Posterior cingulate gyrus (tissue), 11 donors: ENCODE results near the gene BMP6.
"Not testable (repeated sequence)": the region's sequence is repeated elsewhere in the genome, so short reads cannot be mapped to it uniquely, and the experiment has no call there.

Source experiments
- DNase-seq, 10 donors: peaks; one replicate each; pipeline versions ENCODE4 v3.0.0 to v3.0.0-alpha.2; 2020 to 2021; ENCODE audit warnings: mixed read lengths in 3 of 10
- intact Hi-C: fragments of 100-400 bp; cut with DNase I; formaldehyde crosslinking; loops from one replicate; pipeline ENCODE4 v1.15.1; 2023

Gene BMP6

GRCh38 chr6:7784706-7785105, 58.8 kb downstream of the BMP6 start:
- intact Hi-C loops, result no loop called here

GRCh38 chr6:7785243-7786035, 59.5 kb downstream of the BMP6 start:
- intact Hi-C loops, result no loop called here
- DNase-seq, result no peak

More at GRCh38 chr6:7784706-7785105, 58.8 kb downstream of the BMP6 start:
- no peak for DNase-seq

- intact Hi-C loops, result no loop called here
- no peak for DNase-seq
Measured at GRCh38 chr6:7786214-7786661, 60.3 kb downstream of the BMP6 start.

GRCh38 chr6:7787137-7787608, 61.3 kb downstream of the BMP6 start:
- intact Hi-C loops, result no loop called here
- peak in 2 of 10 donors; percentile 7 to 10 for DNase-seq

GRCh38 chr6:7787731-7788130, 61.8 kb downstream of the BMP6 start:
- DNase-seq, result no peak
- intact Hi-C loops, result no loop called here

- intact Hi-C loops, result no loop called here
Measured at GRCh38 chr6:7794509-7794908, 68.6 kb downstream of the BMP6 start.

GRCh38 chr6:7797386-7797785, 71.5 kb downstream of the BMP6 start:
- DNase-seq, result no peak
- intact Hi-C loops, result no loop called here

More at GRCh38 chr6:7794509-7794908, 68.6 kb downstream of the BMP6 start:
- DNase-seq, result no peak

- DNase-seq, result no peak
- intact Hi-C loops, result no loop called here
Measured at GRCh38 chr6:7798751-7799150, 72.9 kb downstream of the BMP6 start.

GRCh38 chr6:7802662-7803061, 76.8 kb downstream of the BMP6 start:
- DNase-seq, result no peak
- intact Hi-C loops, result no loop called here

- intact Hi-C loops, result no loop called here
- no peak for DNase-seq
Measured at GRCh38 chr6:7803214-7803613, 77.3 kb downstream of the BMP6 start.

GRCh38 chr6:7805078-7805849, 79.4 kb downstream of the BMP6 start:
- intact Hi-C loops, result no loop called here
- no peak for DNase-seq

GRCh38 chr6:7805850-7806214, 79.9 kb downstream of the BMP6 start:
- intact Hi-C loops, result no loop called here
- no peak for DNase-seq

GRCh38 chr6:7806711-7807110, 80.8 kb downstream of the BMP6 start:
- intact Hi-C loops, result no loop called here
- no peak for DNase-seq

GRCh38 chr6:7809346-7809745, 83.4 kb downstream of the BMP6 start:
- no peak for DNase-seq
- intact Hi-C loops, result no loop called here

- no peak for DNase-seq
- intact Hi-C loops, result no loop called here
Measured at GRCh38 chr6:7811441-7811840, 85.5 kb downstream of the BMP6 start.

GRCh38 chr6:7812623-7813022, 86.7 kb downstream of the BMP6 start:
- DNase-seq, result no peak
- intact Hi-C loops, result no loop called here

- intact Hi-C loops, result no loop called here
- DNase-seq, result no peak
Measured at GRCh38 chr6:7813193-7813592, 87.3 kb downstream of the BMP6 start.

GRCh38 chr6:7813704-7814103, 87.8 kb downstream of the BMP6 start:
- intact Hi-C loops, result no loop called here
- DNase-seq, result no peak

- intact Hi-C loops, result no loop called here
Measured at GRCh38 chr6:7815716-7816115, 89.8 kb downstream of the BMP6 start.

GRCh38 chr6:7817184-7817583, 91.3 kb downstream of the BMP6 start:
- intact Hi-C loops, DNase-seq: not testable (repeated sequence)

More at GRCh38 chr6:7815716-7816115, 89.8 kb downstream of the BMP6 start:
- no peak for DNase-seq
